Transverse colon (tissue), 4 donors: Measurements from ENCODE around the gene TMEM233.

ENCODE experiments used
- EP300 ChIP-seq: sonication (generic); formaldehyde crosslinking; IDR thresholded peaks from one replicate; pipeline ENCODE4 v1.6.1; 2017; ENCODE audit warnings: antibody characterized with exemption, low read depth
- POLR2A ChIP-seq: fragments of 450-650 bp; IDR thresholded peaks from one replicate; pipeline ENCODE4 v1.6.1; 2016; ENCODE audit warnings: antibody characterized with exemption, mild to moderate bottlenecking, moderate library complexity
- POLR2AphosphoS5 ChIP-seq, 3 donors: sonication (generic); formaldehyde crosslinking; IDR thresholded peaks; one replicate each; pipeline ENCODE4 v1.6.1; 2016; ENCODE audit warnings: antibody characterized with exemption in 3 of 3
- TF ChIP-seq, protein P1 (sequence below), 5 experiments: fragments of 200-600 bp in 3 of 5; fragments of 450-650 bp in 2 of 5; sonication (generic) in 3 of 5; IDR thresholded peaks; 1 replicate in 2 of 5; 2 replicates in 3 of 5; pipeline ENCODE4 v1.5.1; 2016 to 2017; ENCODE audit warnings: antibody characterized with exemption in 5 of 5, inconsistent platforms in 3 of 5, mild to moderate bottlenecking in 2 of 5, moderate library complexity in 1 of 5

DNA sequence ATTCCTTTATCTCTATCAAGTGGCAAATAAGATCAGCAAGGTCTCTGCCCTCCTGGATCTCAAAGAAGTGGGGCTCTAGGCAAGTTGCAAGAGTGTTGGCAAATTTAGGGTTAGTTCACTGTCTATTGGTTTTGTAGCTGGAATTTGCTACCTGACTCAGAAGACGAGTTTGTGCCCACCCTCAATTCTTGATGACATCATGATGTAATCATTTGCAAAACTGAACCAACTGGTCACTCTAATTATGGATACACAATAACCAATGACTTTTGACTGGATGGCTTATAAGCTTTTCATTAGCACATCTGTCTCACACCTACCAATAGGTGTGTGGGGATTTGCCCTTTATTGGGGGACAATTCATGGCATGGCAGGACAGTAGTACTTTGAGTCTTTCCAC lies 4.6 kb downstream of the TMEM233 start:
- no peak for TF ChIP-seq EP300
- no peak for TF ChIP-seq POLR2A
- TF ChIP-seq, protein P1, sequence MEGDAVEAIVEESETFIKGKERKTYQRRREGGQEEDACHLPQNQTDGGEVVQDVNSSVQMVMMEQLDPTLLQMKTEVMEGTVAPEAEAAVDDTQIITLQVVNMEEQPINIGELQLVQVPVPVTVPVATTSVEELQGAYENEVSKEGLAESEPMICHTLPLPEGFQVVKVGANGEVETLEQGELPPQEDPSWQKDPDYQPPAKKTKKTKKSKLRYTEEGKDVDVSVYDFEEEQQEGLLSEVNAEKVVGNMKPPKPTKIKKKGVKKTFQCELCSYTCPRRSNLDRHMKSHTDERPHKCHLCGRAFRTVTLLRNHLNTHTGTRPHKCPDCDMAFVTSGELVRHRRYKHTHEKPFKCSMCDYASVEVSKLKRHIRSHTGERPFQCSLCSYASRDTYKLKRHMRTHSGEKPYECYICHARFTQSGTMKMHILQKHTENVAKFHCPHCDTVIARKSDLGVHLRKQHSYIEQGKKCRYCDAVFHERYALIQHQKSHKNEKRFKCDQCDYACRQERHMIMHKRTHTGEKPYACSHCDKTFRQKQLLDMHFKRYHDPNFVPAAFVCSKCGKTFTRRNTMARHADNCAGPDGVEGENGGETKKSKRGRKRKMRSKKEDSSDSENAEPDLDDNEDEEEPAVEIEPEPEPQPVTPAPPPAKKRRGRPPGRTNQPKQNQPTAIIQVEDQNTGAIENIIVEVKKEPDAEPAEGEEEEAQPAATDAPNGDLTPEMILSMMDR (IDR thresholded peaks at IDR 0.05), result no peak
- no peak for TF ChIP-seq POLR2AphosphoS5 (IDR thresholded peaks at IDR 0.05)
